Measurements from ENCODE around the gene PLA2G2D.

Gene PLA2G2D, protein sequence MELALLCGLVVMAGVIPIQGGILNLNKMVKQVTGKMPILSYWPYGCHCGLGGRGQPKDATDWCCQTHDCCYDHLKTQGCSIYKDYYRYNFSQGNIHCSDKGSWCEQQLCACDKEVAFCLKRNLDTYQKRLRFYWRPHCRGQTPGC

DNA sequence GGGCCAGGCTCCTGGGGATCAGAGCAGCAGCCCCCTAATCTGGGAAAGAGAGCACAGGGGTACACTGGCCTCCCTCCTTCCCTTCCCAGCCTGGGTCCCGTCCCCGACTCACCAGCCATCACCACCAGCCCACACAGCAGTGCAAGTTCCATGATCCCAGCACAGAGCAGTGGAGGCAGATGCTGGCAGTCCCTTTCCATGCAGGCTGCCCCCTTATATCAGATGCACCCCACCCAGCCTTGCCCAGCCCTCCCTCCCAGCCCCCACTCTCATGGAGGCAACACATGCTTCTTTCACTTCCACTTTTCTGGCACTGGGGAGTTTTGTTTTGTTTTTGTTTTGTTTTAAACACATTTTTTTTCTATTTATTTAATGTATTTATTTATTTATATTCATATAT, at the start of gene PLA2G2D:
PLA2G2D (minus strand) TSS at position 190 of the 400 bp plus-strand sequence; CDS start at position 152, 38 bp downstream.
- DNase-seq, result no peak

DNA sequence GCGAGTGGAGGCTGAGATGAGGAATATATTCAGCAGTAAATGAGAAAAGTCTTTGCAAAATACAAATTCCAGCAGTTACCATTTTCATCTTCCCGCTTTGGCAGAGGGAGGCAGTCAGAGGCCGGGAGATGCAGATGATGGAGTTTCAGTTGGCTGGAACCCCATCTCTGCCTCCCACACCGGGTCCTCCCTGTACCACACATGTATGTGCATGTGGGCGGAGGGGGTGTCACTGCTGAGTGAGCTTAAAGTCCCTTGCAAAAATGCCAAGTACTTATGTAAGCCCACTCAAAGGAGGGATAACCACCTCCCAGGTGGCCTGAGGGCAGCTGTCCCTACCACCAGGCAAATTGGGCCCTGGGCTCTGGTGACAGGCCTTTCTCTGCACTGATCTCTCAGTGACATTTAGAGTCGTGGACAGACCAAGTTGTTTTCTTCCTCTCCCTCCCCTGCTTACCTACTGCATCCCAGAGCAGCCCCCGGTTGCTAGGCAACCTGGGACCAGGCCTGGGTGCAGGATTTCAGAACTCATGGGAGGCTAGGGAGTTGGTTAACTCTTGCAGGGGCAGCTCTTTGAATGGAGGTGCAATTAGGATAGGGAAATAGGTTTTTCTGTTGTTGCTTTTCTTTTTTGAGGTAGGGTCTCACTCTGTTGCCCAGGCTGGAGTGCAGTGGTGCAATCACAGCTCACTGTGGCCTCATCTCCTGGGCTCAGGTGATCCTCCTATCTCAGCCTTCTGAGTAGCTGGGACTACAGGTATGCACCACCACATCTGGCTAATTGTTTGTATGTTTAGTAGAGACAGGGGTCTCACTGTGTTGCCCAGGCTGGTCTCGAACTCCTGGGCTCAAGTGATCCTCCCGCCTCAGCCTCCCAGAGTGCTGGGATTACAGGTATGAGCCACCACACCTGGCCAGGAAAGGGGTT, 49.5 kb upstream of the PLA2G2D start:
- no peak for DNase-seq

DNA sequence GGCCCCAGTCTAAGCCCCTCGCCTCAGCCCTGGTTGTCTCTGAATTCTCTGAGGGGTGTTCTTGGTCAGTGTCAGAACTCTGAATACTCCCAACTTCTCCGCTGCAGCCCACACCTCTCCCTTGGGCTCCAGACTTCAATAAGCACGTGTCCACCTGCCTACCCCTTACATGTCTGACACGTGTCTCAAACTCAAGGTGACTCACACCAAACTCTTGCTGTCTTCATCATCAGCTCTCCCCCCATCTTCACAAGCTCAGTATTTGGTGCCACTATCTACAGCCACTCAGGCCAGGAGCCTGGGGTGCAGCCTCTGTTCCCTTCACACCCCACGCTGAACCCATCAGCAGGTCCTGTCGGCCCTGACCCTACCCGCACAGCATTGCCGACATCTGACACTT, 47.8 kb upstream of the PLA2G2D start:
- DNase-seq, result no peak

DNA sequence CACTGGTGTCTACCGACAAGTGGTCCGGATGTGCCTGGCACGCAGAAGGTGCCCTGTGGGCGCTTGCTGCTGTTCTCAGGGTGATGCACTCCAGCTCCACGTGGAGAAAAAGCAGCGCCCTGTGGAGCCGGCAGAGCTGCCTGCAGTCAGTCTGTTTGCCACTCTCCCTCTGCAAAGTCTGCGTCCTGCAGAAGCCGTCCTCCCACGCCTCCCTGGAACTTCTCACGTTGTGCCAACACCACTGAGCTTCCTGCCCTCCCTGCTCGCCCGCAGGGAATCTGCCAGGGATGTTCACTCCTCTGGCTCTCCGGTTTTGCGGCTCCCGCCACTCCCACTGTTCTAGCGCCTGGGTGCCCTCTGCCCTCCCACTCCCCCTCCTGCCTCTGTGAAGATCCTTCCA, 46.7 kb upstream of the PLA2G2D start:
- DNase-seq, result no peak

DNA sequence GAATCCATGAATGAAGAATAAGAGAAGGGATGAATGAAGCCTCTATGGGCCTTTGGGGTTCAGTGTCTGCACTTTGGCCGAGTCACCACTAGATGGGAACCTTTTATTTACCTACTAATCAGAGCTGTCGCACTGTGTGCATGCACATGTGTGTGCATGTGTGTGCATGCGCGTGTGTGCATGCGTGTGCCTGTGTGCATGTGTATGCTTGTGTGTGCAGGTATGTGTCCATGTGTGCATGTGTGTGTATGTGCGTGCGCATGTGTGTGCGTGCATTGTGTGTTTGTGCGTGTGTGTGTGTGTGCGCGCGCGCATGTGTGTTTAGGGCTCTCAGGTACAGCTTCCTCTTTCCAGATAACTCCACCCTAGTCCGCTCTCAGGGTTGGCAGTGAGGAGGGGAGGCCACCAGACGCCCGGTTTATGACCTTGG, 46.2 kb upstream of the PLA2G2D start:
- no peak for DNase-seq

DNA sequence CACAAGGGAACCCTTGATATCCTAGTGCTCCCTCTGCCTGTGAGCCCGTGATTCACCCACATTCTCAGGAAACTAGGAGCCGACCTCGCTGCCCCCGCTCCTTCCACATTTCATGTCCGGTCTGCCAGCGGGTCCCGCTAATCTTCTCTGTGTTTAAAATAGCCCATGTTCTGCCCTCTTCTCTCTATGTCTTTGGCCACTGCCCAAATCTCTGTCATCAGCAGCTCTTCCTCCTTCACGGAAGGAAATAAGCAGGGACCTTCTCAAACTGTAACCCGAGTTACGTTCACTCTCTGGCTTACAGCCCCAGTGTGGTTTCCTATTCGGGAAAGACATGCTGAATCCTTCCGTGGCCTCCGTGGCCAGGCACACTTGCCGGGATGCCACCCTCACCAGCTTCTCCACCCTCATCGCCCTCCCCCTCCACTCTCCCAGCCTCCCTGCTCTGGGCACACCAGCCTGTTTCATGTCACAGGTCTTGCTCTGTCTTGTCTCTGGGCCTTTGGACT, 45.4 kb upstream of the PLA2G2D start:
- DNase-seq, result no peak

DNA sequence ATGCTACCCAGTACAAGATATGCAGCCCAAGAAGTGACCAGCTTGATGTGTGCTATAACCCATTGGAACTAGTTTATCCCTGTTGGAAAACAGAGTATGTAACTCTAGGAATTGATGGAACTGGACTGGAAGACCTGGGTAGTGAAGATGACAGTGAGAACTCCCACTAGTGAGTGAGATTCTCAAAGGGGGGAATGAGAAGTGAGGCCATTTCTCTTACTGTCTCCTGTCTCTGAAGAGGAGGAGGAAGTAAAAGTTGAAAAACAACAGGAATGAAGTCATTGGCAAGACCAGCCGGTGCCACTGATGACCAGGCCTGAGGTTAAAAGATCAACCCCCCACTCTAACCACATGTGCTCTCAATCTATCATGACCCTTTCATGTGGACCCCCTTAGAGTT, 40.7 kb upstream of the PLA2G2D start:
- DNase-seq, result no peak

DNA sequence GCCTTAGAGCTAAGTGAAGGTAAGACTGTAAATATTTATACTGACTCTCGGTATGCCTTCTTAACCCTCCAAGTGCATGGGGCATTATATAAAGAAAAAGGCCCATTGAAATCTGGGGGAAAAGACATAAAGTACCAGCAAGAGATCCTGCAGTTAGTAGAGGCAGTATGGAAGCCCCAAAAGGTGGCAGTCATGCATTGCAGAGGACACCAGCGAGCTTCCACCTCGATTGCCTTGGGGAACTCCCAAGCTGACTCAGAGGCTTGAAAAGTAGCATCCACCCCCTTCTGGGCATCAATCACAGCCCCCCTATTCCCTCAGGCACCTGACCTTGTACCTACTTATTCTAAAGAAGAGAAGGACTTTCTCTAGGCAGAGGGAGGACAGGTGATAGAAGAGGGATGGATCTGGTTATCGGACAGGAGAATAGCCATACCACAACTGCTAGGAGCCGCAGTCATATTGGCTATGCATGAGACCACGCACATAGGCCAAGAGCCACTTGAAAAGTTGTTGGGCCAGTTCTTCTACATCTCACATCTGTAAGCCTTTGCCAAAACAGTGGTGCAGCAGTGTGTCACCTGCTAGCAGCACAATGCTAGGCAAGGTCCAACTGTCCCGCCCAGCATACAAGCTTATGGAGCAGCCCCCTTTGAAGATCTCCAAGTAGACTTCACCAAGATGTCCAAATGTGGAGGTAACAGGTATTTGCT, 39.2 kb upstream of the PLA2G2D start:
- DNase-seq, result peak in 1 of 2 donors; percentile 34

DNA sequence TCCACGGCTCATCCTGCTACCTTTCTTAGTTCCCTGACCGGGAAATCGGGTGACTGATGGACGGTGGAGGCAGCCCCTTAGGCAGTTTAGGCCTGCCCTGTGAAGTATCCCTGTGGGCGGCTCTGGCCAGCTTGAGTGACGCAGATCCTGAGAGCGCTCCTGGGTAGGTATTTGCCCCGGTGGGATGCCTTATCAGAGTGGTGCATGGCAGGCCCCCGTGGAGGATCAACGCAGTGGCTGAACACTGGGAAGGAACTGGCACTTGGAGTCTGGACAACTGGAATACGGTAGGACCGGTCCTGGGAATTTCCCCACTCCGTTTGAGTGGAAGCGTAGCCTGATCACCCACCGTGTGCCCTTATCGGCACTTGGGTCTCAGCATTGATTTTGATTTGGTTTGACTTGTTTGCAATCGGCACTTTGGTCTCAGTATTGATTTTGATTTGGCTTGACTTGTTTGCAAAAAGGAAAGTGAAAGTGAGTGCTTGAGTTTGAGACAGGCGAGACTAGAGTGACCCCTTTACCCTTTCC, 35.0 kb upstream of the PLA2G2D start:
- DNase-seq, result no peak

DNA sequence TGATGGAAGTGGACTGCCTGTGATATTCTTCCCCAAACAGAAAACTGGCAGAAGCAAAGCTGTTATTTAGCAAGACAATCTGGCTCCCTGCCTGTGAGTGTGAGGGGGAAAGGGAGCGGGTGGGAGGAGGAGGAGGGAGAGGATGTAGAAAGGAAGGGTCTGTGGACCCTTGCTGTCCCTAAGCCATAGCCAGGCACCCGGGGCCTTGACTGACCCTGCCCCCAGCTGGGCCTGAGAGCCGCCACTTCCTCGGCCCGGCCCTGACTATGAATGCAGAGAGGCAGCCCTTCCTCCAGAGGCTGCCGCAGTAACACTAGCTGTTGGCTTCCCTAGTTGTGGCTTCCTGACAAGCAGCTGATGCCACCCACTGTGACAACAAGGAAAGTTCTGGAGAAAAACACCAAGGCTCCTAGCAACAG, 33.7 kb upstream of the PLA2G2D start:
- no peak for DNase-seq

DNA sequence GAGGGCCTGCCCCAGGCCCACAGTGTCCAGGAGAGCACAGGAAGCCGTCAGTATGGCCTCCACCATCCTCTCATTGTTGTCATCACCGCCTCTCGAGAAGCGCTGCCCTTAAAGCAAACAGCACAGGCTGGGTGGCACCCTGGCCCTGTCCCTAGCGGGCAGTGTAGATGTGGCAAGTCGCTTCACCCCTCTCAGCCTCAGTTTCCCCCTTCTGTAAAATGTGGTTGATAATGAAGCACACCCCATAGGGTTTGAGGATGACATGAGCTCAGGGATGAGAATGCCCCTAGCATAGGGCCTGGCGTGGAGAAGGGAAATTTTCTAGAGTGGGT, 33.2 kb upstream of the PLA2G2D start:
- no peak for DNase-seq

DNA sequence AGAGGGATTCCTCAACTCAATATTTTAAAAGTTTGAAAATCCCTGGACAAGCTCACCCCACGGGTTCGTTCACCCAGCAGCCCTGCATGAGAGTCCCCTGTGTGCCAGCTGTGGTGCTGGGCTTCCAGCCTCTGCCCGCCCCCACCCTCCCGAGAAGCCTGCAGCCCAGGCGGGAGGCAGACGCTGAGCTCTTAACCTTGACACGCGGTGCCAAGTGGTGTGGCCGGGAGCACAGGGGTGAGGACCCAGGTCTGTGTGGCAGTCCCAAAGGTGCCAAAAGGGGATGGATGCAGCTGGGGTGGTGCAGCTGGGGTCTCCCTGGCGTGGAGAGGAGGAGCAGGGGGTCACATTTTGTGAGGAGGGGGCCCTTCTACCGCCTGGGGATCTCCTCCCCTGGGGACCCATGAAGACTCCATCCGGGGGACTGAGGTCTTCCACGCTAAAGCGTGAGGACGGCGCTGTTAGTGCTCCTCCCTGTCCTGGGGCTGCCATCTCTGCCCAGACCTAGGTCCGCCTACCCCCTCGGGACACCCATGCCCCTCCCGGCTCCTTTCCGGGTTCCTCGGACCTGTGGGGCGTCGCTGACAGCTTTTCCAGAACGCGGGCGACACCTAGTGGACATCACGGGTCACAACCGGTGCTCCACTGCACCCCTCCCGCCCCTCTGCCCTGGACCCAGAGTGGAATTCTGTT, 32.7 kb upstream of the PLA2G2D start:
- peak; percentile 84 to 85 for DNase-seq

DNA sequence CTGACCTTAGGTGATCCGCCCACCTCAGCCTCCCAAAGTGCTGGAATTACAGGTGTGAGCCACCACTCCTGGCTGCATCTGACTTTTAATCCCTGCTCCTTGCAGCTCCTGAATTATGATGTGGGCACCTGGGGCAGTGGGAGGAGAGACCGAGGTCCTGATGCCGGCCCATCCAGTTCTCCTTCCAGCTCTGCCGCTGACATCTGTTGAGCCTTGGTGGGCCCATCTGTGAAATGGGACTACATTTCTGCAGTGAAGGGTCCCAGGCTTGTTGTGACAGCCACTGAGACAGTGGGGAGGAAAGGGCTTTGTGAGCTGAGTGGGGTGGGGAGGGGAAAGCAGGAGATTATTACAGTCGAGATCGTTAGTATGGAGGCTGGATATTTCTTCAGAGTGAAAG, 31.6 kb upstream of the PLA2G2D start:
- DNase-seq, result no peak

DNA sequence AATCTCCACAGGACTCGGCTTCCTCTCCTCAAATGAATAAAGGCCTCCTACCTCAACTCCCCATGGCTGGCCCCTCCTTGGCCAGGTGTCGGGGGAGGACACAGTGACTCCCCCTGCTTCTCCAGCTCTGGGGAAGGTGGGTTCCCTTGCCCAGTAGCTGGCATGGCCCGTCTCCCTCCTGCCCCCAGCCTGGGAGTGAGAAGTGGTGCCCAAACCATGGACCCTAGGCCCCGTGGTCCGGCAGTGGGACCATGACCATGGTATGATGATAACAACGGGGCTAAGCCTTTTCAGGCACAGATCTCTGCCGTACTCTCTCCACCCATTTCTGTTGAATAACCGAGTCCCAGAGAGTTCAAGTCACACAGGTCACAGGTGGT, 31.0 kb upstream of the PLA2G2D start:
- DNase-seq, result no peak

DNA sequence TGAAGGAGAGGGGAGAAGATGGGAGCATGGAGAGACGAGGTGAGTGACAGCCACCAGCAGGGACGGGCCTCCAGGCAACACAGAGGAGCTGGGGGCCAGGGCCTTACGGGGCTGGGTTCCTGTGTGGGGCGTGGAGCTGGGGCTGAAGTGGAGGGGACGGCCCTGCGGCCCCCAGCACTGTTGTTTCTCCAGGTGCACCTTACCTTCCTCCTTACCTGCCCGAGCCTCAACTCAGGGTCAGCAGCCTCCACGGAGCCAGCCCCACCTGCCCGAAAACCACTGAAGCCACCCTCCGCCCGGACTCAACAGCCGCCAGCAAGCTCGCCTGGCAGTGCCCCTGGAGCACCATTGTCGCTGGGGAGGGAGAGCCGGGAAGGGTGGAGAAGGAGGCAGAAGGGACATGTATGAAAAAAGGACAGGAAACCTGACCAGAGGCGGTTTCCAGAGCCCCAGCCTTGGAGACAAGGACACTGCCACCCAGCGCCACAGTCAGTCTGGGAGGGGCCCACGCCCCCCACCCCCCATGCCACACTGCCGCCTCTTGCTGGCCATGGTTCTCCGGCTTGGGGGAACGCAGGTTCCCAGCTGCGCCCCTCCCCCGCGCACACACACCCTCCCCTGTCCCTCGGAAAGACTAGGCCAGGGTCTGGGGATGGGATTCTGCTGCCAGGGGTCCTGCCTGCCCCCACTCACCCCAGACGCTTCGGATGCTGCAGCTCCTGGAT, 30.4 kb upstream of the PLA2G2D start:
- DNase-seq, result no peak

DNA sequence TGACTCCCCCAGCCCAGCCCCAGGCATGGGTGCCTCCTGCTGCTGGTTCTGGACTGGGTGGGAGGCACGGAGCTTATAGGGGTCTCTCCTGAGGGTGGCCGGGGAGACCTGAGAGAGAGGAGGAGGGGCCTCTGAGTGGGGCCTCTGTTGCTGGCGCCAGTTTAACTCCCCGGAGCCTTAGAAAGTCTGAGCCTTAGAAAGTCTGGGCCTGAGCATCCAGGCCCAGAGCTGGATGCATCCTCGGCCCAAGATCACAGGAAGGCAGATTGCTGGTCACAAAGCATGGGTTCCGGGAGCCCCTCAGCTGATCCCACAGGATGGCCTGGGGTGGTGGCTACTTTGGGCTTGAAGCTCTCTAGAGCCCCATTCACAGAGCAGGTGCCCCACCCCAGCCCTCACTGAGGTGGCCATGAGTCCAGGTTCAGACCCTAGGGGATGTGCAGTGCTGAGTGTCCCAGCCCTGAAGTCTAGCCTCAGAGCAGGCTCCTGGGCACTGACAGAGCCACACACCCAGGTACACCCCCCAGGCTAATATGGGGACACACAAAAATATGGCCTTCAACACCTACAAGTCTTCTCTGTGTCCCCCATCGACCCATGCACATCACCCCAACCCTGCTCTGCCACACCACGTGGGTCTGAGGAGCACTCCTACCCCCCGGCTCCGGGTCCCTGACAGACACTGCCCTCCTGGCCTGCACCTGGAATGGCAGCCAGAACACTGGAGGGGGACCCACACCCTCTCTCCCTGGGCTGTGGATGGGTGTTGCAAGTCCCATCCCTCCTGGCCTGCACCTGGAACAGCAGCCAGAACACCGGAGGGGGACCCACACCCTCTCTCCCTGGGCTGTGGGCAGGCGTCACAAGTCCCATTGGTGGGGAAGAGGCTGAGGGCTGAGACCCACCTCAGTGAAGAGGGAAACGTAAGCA, 29.5 kb upstream of the PLA2G2D start:
- no peak for DNase-seq

DNA sequence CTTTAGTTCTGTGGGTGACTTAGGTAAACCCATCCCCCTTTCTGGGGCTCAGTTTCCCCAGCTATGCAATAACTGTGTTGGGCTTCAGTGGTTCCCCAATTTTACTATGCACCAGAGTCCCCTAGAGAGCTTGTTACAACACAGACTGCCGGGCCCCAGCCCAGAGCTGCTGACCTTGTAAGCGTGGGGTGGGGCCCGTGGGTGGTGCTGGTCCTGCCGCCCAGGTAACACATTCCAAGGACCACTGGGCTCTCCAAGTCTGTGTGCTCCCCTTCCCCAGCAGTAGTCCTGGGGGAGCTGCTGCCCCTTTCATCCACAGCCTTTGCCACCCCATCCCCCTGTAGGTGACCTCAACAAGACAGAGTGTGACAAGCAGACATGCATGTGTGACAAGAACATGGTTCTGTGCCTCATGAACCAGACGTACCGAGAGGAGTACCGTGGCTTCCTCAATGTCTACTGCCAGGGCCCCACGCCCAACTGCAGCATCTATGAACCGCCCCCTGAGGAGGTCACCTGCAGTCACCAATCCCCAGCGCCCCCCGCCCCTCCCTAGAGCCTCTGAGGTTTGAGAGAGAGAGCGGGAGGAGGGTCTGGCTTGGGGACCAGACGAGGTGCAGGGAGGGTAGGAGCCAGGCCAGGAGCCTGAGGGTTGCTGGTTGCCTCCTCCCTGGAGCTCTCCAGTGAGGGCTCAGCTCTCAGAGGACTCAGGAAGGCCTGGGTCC, 28.7 kb upstream of the PLA2G2D start:
- no peak for DNase-seq

DNA sequence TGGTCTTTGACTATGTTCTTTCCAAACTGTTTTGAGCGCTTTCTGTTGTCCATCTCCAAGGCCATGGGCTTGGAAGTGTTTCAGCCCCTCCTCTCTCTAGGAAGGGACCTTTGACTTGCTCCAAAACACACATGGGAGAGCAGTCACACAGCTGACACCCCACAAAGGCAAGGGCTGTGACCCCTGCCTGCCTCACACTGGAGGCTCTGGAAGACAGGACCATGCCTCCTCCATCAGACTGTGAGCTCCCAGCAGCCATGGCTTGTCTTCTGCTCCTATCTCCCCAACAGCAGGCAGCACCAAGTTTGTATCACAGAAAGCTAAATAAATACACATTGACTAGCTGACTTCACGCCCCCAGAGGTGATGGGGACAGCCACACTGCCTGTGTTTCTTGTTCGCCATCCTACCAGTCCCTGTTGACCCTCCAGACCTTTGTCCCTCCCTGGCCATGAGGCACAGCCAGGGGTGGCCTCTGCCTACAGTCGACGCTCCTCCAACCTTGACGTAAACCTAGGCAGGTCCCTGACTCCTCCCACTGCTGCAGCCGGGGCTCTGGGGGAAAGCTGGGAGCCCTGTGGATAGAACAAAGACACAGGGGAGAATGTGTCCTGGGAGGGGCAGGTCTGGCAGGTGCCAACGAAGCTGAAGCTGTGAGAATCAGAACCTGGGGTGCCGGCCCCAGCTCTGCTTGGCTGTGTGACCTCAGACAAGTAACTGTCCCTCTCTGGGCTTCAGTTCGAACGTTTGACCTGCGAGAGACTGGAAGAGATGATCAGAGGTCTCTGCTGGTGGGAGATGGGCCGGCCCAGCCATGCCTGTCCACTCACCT, 24.6 kb upstream of the PLA2G2D start:
- no peak for DNase-seq

DNA sequence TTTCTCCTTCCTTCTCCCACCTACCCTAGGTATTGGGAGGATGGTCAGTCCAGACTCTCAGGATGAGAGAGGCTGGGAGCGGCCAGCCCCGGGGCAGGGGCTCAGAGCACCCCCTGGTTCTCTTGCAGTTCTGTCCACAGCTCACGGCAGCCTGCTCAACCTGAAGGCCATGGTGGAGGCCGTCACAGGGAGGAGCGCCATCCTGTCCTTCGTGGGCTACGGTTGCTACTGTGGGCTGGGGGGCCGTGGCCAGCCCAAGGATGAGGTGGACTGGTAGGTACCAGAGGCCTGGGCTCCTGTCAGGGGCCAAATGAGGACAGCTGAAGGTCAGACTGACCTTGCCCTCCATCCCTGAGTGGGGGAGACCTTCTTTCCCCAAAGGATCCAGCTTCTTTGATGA, 24.0 kb upstream of the PLA2G2D start:
- DNase-seq, result no peak

All from stimulated activated CD4-positive, alpha-beta T cell treated with anti-CD3 and anti-CD28 coated beads, Interleukin-2, amount 100 ng/mL, for 24 hours (primary cell).